Esophagus mucosa (tissue), 1 donor: ENCODE data around the gene PDSS2. TPM values are rescaled to one million over a fixed set of nuclear protein-coding genes. Genes with fewer than 3 reads are reported as not detected.
"Not testable (repeated sequence)": the region's sequence is repeated elsewhere in the genome, so short reads cannot be mapped to it uniquely, and the experiment has no call there.

Experiments
- ATAC-seq: fragments of 200-7000 bp; cut with Tn5 transposase; one replicate; pipeline ENCODE4 v1.9.1; 2020
- total RNA-seq: library from RNA; stranded (reverse); gene quantifications from one replicate; pipeline ENCODE4 v1.2.4, GENCODE V29; 2023
- donor health status: DM: yes; HTN: yes; CAD: no.

The PDSS2 gene
- total RNA-seq, 1 donor from 2014 or later: 13.2 TPM

GRCh38 chr6:107152638-107153430, 306.5 kb downstream of the PDSS2 start:
- no peak for ATAC-seq

GRCh38 chr6:107144666-107145065, 314.7 kb downstream of the PDSS2 start:
- ATAC-seq: no peak

GRCh38 chr6:107144014-107144413, 315.4 kb downstream of the PDSS2 start:
- ATAC-seq: no peak

GRCh38 chr6:107140581-107140980, 318.8 kb downstream of the PDSS2 start:
- ATAC-seq: no peak

- ATAC-seq: not testable (repeated sequence)
Measured at GRCh38 chr6:107136324-107136723, 323.0 kb downstream of the PDSS2 start.

GRCh38 chr6:107135048-107135680, 324.2 kb downstream of the PDSS2 start:
- ATAC-seq: not testable (repeated sequence)

- no peak for ATAC-seq
Measured at GRCh38 chr6:107132330-107132954, 326.9 kb downstream of the PDSS2 start.

GRCh38 chr6:107129370-107129925, 329.9 kb downstream of the PDSS2 start:
- ATAC-seq: no peak

GRCh38 chr6:107128577-107128976, 330.8 kb downstream of the PDSS2 start:
- ATAC-seq: no peak

GRCh38 chr6:107128175-107128574, 331.2 kb downstream of the PDSS2 start:
- ATAC-seq: no peak

- ATAC-seq: no peak
Measured at GRCh38 chr6:107125771-107126170, 333.6 kb downstream of the PDSS2 start.

GRCh38 chr6:107124934-107125348, 334.4 kb downstream of the PDSS2 start:
- ATAC-seq: no peak

GRCh38 chr6:107123501-107123900, 335.9 kb downstream of the PDSS2 start:
- no peak for ATAC-seq

- no peak for ATAC-seq
Measured at GRCh38 chr6:107122748-107123147, 336.6 kb downstream of the PDSS2 start.

GRCh38 chr6:107121964-107122495, 337.3 kb downstream of the PDSS2 start:
- ATAC-seq: no peak

- no peak for ATAC-seq
Measured at GRCh38 chr6:107121266-107121665, 338.1 kb downstream of the PDSS2 start.

- ATAC-seq: no peak
Measured at GRCh38 chr6:107120404-107120803, 339.0 kb downstream of the PDSS2 start.

GRCh38 chr6:107118976-107119375, 340.4 kb downstream of the PDSS2 start:
- no peak for ATAC-seq

GRCh38 chr6:107118540-107118939, 340.8 kb downstream of the PDSS2 start:
- ATAC-seq: not testable (repeated sequence)

GRCh38 chr6:107116931-107117330, 342.4 kb downstream of the PDSS2 start:
- no peak for ATAC-seq

- peak; percentile 25 for ATAC-seq
Measured at GRCh38 chr6:107116328-107116892, 343.0 kb downstream of the PDSS2 start.

GRCh38 chr6:107115695-107116327, 343.6 kb downstream of the PDSS2 start:
- ATAC-seq: peak; percentile 16
